NCI-H1694 treated with DMSO at 0.1 percent for 48 hours (cell line): Measurements from ENCODE around the gene MARCHF2.
"Not testable (repeated sequence)": the region's sequence is repeated elsewhere in the genome, so short reads cannot be mapped to it uniquely, and the experiment has no call there.

ENCODE experiments used
- DNase-seq: peaks from one replicate; lab custom pipeline; 2025; lab: John Stamatoyannopoulos, UW

Gene MARCHF2

GRCh38 chr19:8410718-8411117 is 2.4 kb upstream of the MARCHF2 start:
- DNase-seq, result not testable (repeated sequence)

- no peak for DNase-seq
Observed at GRCh38 chr19:8413629-8413995, 507 bp downstream of the MARCHF2 start.

- no peak for DNase-seq
Observed at GRCh38 chr19:8416796-8417195, 3.7 kb downstream of the MARCHF2 start.

- no peak for DNase-seq
Observed at GRCh38 chr19:8421484-8422461, 8.7 kb downstream of the MARCHF2 start.

GRCh38 chr19:8423817-8424223 is 10.7 kb downstream of the MARCHF2 start:
- no peak for DNase-seq

GRCh38 chr19:8425331-8425730 is 12.2 kb downstream of the MARCHF2 start:
- DNase-seq, result not testable (repeated sequence)

GRCh38 chr19:8426283-8426682 is 13.2 kb downstream of the MARCHF2 start:
- DNase-seq, result no peak

- no peak for DNase-seq
Observed at GRCh38 chr19:8429044-8429443, 15.9 kb downstream of the MARCHF2 start.

GRCh38 chr19:8429826-8430225 is 16.7 kb downstream of the MARCHF2 start:
- no peak for DNase-seq

GRCh38 chr19:8430650-8431049 is 17.5 kb downstream of the MARCHF2 start:
- no peak for DNase-seq

- no peak for DNase-seq
Observed at GRCh38 chr19:8438236-8438635, 25.1 kb downstream of the MARCHF2 start.

GRCh38 chr19:8441725-8442544 is 28.8 kb downstream of the MARCHF2 start:
- no peak for DNase-seq

GRCh38 chr19:8444140-8444676 is 31.1 kb downstream of the MARCHF2 start:
- not testable (repeated sequence) for DNase-seq

GRCh38 chr19:8444677-8445487 is 31.8 kb downstream of the MARCHF2 start, which contains the start of gene HNRNPM:
Gene HNRNPM, plus strand, starts transcription at chr19:8444975. Its CDS starts 24 bp downstream, at chr19:8444999.
- DNase-seq, result peak; percentile 92

- no peak for DNase-seq
Observed at GRCh38 chr19:8445488-8446001, 32.4 kb downstream of the MARCHF2 start.

- no peak for DNase-seq
Observed at GRCh38 chr19:8446061-8446709, 33.1 kb downstream of the MARCHF2 start.

GRCh38 chr19:8449830-8450229 is 36.7 kb downstream of the MARCHF2 start:
- DNase-seq, result no peak

- DNase-seq, result no peak
Observed at GRCh38 chr19:8451377-8451776, 38.3 kb downstream of the MARCHF2 start.

GRCh38 chr19:8451885-8452284 is 38.8 kb downstream of the MARCHF2 start:
- DNase-seq, result no peak

GRCh38 chr19:8452446-8453123 is 39.5 kb downstream of the MARCHF2 start:
- no peak for DNase-seq
